SK-N-SH treated with all-trans-retinoic acid at 6 μM for 48 hours (cell line): Measurements from ENCODE around the gene ALDH1B1.

Source experiments
- ATAC-seq: fragments of 200-7000 bp; cut with Tn5 transposase; 3 replicates; pipeline ENCODE4 v1.9.1; 2020; ENCODE audit warnings: mild to moderate bottlenecking, moderate library complexity
- ARNTL ChIP-seq: fragments of 450-650 bp; formaldehyde crosslinking; IDR thresholded peaks from 2 replicates; pipeline ENCODE4 v1.5.0; 2020; ENCODE audit warnings: low read depth, mild to moderate bottlenecking, moderate library complexity, borderline replicate concordance
- BACH2 ChIP-seq: fragments of 250-450 bp; sonication (Bioruptor Pico); IDR thresholded peaks from 2 replicates; pipeline ENCODE4 v1.9.0; 2021; ENCODE audit warnings: mild to moderate bottlenecking, borderline replicate concordance
- ESRRG ChIP-seq: fragments of 250-450 bp; sonication (Bioruptor Pico); IDR thresholded peaks from 2 replicates; pipeline ENCODE4 v1.6.1; 2021; ENCODE audit warnings: mild to moderate bottlenecking
- GLIS3 ChIP-seq: fragments of 250-450 bp; sonication (Bioruptor Pico); IDR thresholded peaks from 2 replicates; pipeline ENCODE4 v1.5.0; 2020; ENCODE audit warnings: mild to moderate bottlenecking, moderate library complexity
- ISL1 ChIP-seq: fragments of 250-450 bp; sonication (Bioruptor Pico); IDR thresholded peaks from 2 replicates; pipeline ENCODE4 v2.1.2; 2022; ENCODE audit warnings: mild to moderate bottlenecking, moderate library complexity
- OSR1 ChIP-seq: fragments of 250-450 bp; sonication (Bioruptor Pico); IDR thresholded peaks from 2 replicates; pipeline ENCODE4 v1.8.0; 2022; ENCODE audit warnings: moderate library complexity, mild to moderate bottlenecking, inconsistent platforms
- POU6F1 ChIP-seq: fragments of 250-450 bp; sonication (Bioruptor Pico); IDR thresholded peaks from 2 replicates; pipeline ENCODE4 v1.8.0; 2021; ENCODE audit warnings: low read depth, mild to moderate bottlenecking, moderate library complexity, borderline replicate concordance
- PPARA ChIP-seq: fragments of 250-450 bp; sonication (Bioruptor Pico); IDR thresholded peaks from 2 replicates; pipeline ENCODE4 v1.5.0; 2020; ENCODE audit warnings: mild to moderate bottlenecking, borderline replicate concordance
- RARB ChIP-seq: fragments of 250-450 bp; sonication (Bioruptor Pico); IDR thresholded peaks from 2 replicates; pipeline ENCODE4 v1.8.0; 2021; ENCODE audit warnings: mild to moderate bottlenecking, moderate library complexity
- SNAI2 ChIP-seq: fragments of 250-450 bp; sonication (Bioruptor Pico); IDR thresholded peaks from 2 replicates; pipeline ENCODE4 v1.5.0; 2020; ENCODE audit warnings: mild to moderate bottlenecking, moderate library complexity
- TCF4 ChIP-seq: fragments of 250-450 bp; sonication (Bioruptor Pico); IDR thresholded peaks from 2 replicates; pipeline ENCODE4 v1.8.0; 2021; ENCODE audit warnings: mild to moderate bottlenecking, moderate library complexity, borderline replicate concordance
- ZFP3 ChIP-seq: fragments of 250-450 bp; sonication (Bioruptor Pico); IDR thresholded peaks from 2 replicates; pipeline ENCODE4 v1.5.0; 2020; ENCODE audit warnings: mild to moderate bottlenecking, moderate library complexity
- ZFP30 ChIP-seq: fragments of 450-650 bp; formaldehyde crosslinking; IDR thresholded peaks from 2 replicates; pipeline ENCODE4 v1.5.0; 2022; ENCODE audit warnings: mild to moderate bottlenecking, moderate library complexity
- ZNF70 ChIP-seq: fragments of 450-650 bp; formaldehyde crosslinking; IDR thresholded peaks from 2 replicates; pipeline ENCODE4 v1.5.0; 2020; ENCODE audit warnings: mild to moderate bottlenecking, moderate library complexity
- ZNF8 ChIP-seq: fragments of 450-650 bp; formaldehyde crosslinking; IDR thresholded peaks from 2 replicates; pipeline ENCODE4 v1.5.0; 2020; ENCODE audit warnings: mild to moderate bottlenecking, moderate library complexity
- TF ChIP-seq, protein P1 (sequence below): fragments of 250-450 bp; sonication (Bioruptor Pico); IDR thresholded peaks from 2 replicates; pipeline ENCODE4 v1.5.1; 2021; ENCODE audit warnings: mild to moderate bottlenecking, moderate library complexity
- TF ChIP-seq, protein P2 (sequence below): fragments of 250-450 bp; sonication (Bioruptor Pico); IDR thresholded peaks from 2 replicates; pipeline ENCODE4 v1.5.0; 2020; ENCODE audit warnings: mild to moderate bottlenecking, moderate library complexity
- TF ChIP-seq, protein P3 (sequence below): fragments of 250-450 bp; sonication (Bioruptor Pico); IDR thresholded peaks from 2 replicates; pipeline ENCODE4 v1.8.0; 2020; ENCODE audit warnings: mild to moderate bottlenecking, moderate library complexity, borderline replicate concordance
- TF ChIP-seq, protein P4 (sequence below): fragments of 250-450 bp; sonication (Bioruptor Pico); IDR thresholded peaks from 2 replicates; pipeline ENCODE4 v1.5.1; 2020; ENCODE audit warnings: low read depth, mild to moderate bottlenecking, moderate library complexity

ALDH1B1 gene

GRCh38 chr9:38440516-38440915 is 48.0 kb downstream of the ALDH1B1 start (continued):
- TF ChIP-seq, protein P1, sequence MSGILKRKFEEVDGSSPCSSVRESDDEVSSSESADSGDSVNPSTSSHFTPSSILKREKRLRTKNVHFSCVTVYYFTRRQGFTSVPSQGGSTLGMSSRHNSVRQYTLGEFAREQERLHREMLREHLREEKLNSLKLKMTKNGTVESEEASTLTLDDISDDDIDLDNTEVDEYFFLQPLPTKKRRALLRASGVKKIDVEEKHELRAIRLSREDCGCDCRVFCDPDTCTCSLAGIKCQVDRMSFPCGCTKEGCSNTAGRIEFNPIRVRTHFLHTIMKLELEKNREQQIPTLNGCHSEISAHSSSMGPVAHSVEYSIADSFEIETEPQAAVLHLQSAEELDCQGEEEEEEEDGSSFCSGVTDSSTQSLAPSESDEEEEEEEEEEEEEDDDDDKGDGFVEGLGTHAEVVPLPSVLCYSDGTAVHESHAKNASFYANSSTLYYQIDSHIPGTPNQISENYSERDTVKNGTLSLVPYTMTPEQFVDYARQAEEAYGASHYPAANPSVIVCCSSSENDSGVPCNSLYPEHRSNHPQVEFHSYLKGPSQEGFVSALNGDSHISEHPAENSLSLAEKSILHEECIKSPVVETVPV = no peak
- TF ChIP-seq POU6F1 (CRISPR knock-in tag) = no peak
- TF ChIP-seq, all 23 proteins: peak for 0

DNA sequence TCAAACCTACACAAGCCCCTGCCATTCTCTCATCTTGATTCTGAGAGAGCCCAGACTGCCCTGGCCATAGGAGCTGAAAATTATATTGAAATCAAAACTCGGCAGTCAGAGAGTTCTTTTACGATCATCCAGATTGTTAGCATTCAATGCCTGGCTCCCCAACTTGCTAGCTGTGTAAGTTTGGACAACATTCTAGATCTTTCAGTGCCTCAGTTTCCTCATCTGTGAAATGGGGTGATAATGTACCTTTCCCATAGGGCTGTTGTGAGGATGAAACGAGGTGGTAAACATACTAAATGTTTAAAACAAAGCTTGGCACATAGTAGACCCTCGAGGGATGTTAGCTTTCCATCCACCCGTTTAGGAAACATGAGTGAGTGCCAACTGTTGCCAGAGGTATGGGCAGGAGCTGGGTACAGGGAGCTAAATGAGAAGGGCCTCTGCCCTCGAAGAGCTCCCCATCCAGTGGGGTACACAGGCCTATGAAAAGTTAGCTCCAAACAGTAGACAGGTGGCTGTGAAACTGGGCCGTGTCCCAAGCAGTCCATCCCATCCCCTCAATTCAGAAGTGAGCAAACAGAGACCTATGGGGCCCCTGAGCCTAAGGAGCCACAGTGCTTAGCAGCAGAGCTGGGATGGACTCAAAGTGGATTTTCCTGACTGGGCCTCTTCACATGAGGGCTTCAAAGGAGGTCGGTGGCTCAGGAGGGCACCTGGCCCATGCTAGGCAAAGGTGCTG is 49.0 kb downstream of the ALDH1B1 start:
- no peak for TF ChIP-seq GLIS3 (CRISPR knock-in tag)
- no peak for TF ChIP-seq SNAI2 (CRISPR knock-in tag)
- no peak for TF ChIP-seq ZNF8 (CRISPR knock-in tag)
- no peak for TF ChIP-seq TCF4 (CRISPR knock-in tag)
- TF ChIP-seq OSR1 (CRISPR knock-in tag) = no peak
- TF ChIP-seq ZFP30 (CRISPR knock-in tag) = no peak
- TF ChIP-seq ESRRG (CRISPR knock-in tag) = no peak
- no peak for TF ChIP-seq POU6F1 (CRISPR knock-in tag)
- no peak for TF ChIP-seq PPARA (CRISPR knock-in tag)
- TF ChIP-seq, protein P1 = no peak
- TF ChIP-seq, protein P2, sequence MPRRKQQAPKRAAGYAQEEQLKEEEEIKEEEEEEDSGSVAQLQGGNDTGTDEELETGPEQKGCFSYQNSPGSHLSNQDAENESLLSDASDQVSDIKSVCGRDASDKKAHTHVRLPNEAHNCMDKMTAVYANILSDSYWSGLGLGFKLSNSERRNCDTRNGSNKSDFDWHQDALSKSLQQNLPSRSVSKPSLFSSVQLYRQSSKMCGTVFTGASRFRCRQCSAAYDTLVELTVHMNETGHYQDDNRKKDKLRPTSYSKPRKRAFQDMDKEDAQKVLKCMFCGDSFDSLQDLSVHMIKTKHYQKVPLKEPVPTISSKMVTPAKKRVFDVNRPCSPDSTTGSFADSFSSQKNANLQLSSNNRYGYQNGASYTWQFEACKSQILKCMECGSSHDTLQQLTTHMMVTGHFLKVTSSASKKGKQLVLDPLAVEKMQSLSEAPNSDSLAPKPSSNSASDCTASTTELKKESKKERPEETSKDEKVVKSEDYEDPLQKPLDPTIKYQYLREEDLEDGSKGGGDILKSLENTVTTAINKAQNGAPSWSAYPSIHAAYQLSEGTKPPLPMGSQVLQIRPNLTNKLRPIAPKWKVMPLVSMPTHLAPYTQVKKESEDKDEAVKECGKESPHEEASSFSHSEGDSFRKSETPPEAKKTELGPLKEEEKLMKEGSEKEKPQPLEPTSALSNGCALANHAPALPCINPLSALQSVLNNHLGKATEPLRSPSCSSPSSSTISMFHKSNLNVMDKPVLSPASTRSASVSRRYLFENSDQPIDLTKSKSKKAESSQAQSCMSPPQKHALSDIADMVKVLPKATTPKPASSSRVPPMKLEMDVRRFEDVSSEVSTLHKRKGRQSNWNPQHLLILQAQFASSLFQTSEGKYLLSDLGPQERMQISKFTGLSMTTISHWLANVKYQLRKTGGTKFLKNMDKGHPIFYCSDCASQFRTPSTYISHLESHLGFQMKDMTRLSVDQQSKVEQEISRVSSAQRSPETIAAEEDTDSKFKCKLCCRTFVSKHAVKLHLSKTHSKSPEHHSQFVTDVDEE (CRISPR knock-in tag) = no peak
- no peak for TF ChIP-seq RARB
- no peak for TF ChIP-seq BACH2
- TF ChIP-seq, protein P3, sequence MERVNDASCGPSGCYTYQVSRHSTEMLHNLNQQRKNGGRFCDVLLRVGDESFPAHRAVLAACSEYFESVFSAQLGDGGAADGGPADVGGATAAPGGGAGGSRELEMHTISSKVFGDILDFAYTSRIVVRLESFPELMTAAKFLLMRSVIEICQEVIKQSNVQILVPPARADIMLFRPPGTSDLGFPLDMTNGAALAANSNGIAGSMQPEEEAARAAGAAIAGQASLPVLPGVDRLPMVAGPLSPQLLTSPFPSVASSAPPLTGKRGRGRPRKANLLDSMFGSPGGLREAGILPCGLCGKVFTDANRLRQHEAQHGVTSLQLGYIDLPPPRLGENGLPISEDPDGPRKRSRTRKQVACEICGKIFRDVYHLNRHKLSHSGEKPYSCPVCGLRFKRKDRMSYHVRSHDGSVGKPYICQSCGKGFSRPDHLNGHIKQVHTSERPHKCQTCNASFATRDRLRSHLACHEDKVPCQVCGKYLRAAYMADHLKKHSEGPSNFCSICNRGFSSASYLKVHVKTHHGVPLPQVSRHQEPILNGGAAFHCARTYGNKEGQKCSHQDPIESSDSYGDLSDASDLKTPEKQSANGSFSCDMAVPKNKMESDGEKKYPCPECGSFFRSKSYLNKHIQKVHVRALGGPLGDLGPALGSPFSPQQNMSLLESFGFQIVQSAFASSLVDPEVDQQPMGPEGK (CRISPR knock-in tag) = no peak
- TF ChIP-seq ISL1 (CRISPR knock-in tag) = no peak
- no peak for TF ChIP-seq ZFP3
- no peak for TF ChIP-seq ZNF70 (CRISPR knock-in tag)
- no peak for TF ChIP-seq ARNTL (CRISPR knock-in tag)
- TF ChIP-seq, protein P4, sequence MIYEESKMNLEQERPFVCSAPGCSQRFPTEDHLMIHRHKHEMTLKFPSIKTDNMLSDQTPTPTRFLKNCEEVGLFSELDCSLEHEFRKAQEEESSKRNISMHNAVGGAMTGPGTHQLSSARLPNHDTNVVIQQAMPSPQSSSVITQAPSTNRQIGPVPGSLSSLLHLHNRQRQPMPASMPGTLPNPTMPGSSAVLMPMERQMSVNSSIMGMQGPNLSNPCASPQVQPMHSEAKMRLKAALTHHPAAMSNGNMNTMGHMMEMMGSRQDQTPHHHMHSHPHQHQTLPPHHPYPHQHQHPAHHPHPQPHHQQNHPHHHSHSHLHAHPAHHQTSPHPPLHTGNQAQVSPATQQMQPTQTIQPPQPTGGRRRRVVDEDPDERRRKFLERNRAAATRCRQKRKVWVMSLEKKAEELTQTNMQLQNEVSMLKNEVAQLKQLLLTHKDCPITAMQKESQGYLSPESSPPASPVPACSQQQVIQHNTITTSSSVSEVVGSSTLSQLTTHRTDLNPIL (CRISPR knock-in tag) = no peak
- ATAC-seq = no peak
